Measurements from ENCODE around the gene PRPF31.

PRPF31 gene

DNA sequence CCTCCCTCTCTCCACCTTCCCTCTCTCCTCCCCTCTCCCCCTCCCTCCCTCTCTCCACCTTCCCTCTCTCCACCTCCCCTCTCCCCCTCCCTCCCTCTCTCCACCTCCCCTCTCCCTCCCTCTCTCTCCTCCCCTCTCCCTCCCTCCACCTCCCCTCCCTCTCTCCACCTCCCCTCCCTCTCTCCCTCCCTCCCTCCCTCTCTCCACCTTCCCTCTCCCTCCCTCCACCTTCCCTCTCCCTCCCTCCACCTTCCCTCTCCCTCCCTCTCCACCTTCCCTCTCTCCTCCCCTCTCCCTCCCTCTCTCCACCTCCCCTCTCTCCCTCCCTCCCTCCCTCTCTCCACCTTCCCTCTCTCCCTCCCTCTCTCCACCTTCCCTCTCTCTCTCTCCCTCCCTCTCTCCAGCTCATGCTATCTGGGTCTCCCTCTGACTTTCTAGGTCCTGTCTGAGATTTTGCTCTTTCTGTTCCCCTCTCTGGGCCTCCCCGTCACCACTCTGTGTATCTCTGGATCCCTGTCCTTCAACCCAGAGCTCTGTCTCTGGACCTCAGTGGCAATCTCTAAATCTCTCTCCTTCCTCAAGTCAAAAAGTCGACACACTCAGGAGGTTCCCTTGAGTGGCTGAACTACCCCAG, 18.5 kb downstream of the PRPF31 start:
- CTCF ChIA-PET: no interaction called here

DNA sequence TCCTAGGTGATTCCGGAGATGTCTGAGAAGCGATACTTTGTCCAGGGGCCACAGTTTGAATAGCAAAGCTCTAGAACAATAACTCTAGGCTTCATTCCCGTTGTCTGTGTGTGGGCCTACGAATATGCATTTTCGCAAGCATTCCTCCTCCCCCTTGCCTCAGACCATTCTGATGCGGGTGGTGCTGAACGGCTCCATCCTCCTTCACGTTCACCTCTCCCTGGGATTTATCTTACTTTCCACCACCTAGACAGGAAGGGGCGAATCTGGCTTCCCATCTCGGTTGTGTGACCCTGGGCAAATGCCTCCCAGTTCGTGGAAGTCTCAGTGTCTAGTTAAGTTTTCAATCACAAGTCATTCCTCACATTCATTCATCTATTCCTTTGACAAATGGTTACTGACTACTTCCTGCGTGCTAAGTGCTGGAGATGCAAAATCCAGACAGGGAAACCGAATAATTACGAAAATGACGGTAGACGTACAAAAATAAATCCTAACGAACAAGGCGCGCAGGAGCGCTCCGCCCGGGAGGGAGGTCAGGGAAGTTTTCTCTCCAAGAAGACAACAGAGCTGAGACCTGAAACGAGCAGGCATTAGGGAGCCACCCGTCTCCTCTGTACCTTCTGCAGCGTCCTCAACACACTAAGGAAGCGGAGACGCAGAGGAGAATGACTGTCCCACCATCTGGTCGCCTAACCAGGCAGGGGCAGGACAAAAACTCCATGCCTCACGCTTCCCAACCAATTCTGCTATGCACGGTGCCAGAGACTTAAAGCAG, 20.7 kb downstream of the PRPF31 start:
- CTCF ChIA-PET: interaction anchor here (0.8 kb wide), 1 partner anchor 52 kb away, joined by 4 read pairs; no protein-coding TSS in a partner anchor
- TF ChIP-seq FOXA1 (IDR thresholded peaks at IDR 0.05) (no peak), BHLHE40 (IDR thresholded peaks at IDR 0.05; ENCODE audit: borderline replicate concordance) (no peak)
- POLR2A ChIA-PET: interaction anchor here (0.6 to 2.0 kb wide), 9 partner anchors 10 to 65 kb away, joined by 3 to 14 read pairs (median 4); partner anchors contain the start of genes MBOAT7, PRPF31 and TFPT
- DNase-seq (ENCODE audit: extremely low spot score): no peak

More for the DNA sequence above, 18.5 kb downstream of the PRPF31 start:
- DNase-seq (ENCODE audit: extremely low spot score): no peak
- POLR2A ChIA-PET: no interaction called here
- TF ChIP-seq CTBP1 (IDR thresholded peaks at IDR 0.05; ENCODE audit: borderline replicate concordance) (no peak), TARDBP (IDR thresholded peaks at IDR 0.05) (no peak), ARNT (IDR thresholded peaks at IDR 0.05) (no peak), ZNF384 (IDR thresholded peaks at IDR 0.05) (no peak), L3MBTL2 (conservative IDR thresholded peaks at IDR 0.05) (no peak), LEF1 (IDR thresholded peaks at IDR 0.05; ENCODE audit: borderline replicate concordance) (no peak), SP1 (IDR thresholded peaks at IDR 0.05) (no peak), FOXM1 (IDR thresholded peaks at IDR 0.05; ENCODE audit: borderline replicate concordance) (no peak), FOXA1 (IDR thresholded peaks at IDR 0.05) (no peak), HDGF (IDR thresholded peaks at IDR 0.05; ENCODE audit: borderline replicate concordance) (no peak), ELF4 (IDR thresholded peaks at IDR 0.05) (no peak), FOXK2 (IDR thresholded peaks at IDR 0.05) (no peak), BHLHE40 (IDR thresholded peaks at IDR 0.05; ENCODE audit: borderline replicate concordance) (no peak)

DNA sequence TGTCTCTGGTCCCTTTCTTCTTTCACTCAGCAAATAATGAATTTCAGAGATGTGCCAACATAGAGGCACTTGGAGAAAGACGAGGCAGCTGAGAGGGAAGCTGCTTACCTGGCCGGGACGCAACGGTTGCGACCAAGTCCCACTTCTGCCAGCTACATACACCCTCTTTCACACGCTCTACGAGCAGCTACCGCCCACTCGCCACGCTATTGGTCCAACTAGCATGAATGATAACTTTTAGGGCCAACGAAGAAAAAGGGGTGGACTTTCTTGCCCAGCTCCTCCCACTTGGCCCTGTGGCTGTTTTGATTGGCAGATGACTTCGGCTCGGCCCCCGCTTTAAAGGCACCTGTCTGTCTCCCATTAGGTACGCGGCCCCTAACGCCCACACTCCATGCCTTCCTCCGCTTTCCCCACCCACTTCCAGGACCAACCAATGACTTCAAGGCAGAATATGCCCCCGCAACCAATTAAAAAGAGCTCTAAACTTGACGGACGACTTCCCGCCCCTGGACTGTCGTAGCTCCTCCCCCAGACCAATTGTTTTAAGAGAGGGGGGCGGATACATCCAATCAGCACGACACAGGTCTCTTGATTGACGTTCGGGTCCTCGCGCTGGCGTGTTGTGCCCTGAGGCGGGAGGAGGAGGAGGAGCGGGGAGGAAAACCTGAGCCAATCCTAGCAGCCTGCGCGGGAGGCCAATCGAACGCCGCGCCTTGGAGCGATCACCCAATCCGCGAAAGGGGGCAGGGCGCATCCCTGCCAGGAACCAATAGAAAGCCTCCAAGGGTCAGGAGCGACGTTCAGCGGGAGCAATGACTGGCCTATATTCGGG, 21.5 kb downstream of the PRPF31 start:
- ChIA-PET POLR2A (interaction anchor here (0.6 to 2.0 kb wide), 18 partner anchors 10 to 157 kb away, joined by 3 to 14 read pairs (median 4); partner anchors contain the start of genes LENG1, MBOAT7, NDUFA3 and PRPF31), CTCF (interaction anchor here (0.8 kb wide), 1 partner anchor 51 kb away, joined by 4 read pairs; no protein-coding TSS in a partner anchor)
- DNase-seq (ENCODE audit: extremely low spot score): peak; percentile 96
- TF ChIP-seq LEF1 (IDR thresholded peaks at IDR 0.05; ENCODE audit: borderline replicate concordance) (no peak; the same call in 1 of the 2 replicates), FOXA1 (IDR thresholded peaks at IDR 0.05) (no peak), SP1 (IDR thresholded peaks at IDR 0.05) (peak; percentile 61), HDGF (IDR thresholded peaks at IDR 0.05; ENCODE audit: borderline replicate concordance) (no peak), ZNF384 (IDR thresholded peaks at IDR 0.05) (no peak), ARNT (IDR thresholded peaks at IDR 0.05) (no peak), ELF4 (IDR thresholded peaks at IDR 0.05) (no peak), L3MBTL2 (conservative IDR thresholded peaks at IDR 0.05) (peak; percentile 39; the same call in 1 of the 2 replicates), NFRKB (IDR thresholded peaks at IDR 0.05) (no peak)
- TF ChIP-seq, protein P1, sequence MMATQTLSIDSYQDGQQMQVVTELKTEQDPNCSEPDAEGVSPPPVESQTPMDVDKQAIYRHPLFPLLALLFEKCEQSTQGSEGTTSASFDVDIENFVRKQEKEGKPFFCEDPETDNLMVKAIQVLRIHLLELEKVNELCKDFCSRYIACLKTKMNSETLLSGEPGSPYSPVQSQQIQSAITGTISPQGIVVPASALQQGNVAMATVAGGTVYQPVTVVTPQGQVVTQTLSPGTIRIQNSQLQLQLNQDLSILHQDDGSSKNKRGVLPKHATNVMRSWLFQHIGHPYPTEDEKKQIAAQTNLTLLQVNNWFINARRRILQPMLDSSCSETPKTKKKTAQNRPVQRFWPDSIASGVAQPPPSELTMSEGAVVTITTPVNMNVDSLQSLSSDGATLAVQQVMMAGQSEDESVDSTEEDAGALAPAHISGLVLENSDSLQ (IDR thresholded peaks at IDR 0.05): peak; percentile 99

DNA sequence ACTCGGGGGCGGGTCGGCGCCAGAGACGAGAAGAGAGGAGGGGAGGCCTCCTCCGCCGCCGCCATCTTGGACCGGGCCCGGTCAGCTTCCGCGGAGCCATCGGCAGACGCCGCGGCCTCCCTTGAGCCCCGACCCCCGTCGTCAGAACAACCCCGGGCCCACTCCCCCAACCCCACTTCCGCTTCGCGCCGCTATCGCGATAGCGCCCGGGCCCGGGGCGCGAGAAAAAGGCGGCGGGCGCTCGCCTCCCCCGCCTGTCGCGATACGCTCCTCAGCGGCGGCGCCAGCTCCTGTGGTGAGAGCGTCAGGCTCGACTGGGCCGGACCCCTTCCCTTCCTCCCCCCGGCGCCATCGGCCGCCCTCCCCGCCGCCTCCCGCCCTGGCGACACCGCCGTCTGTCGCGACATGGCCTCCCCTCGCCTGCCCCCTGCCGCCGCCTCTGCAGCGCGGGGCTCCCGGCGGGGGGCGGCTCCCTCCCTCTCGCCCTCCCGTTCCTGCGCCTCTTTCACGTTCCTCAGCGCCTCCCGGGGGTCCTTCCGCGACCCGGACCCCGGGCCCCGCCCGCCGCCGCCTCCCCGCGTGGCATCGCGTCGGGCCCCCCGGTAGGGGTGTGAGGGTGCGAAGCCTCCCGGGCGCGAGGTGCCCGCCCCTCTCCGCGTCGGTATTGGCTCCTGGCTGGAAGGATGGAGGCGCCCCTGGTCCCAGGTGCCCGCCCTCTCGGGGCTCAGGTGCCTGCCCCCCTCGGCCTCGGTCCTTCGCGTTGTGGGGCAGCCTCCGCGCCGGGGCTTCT, 22.3 kb downstream of the PRPF31 start, which contains the start of gene CNOT3:
TSS of gene CNOT3 (plus strand) at position 64 of the 790 bp plus-strand sequence. CDS start 5,217 bp downstream, outside the sequence.
- TF ChIP-seq FOXM1 (IDR thresholded peaks at IDR 0.05; ENCODE audit: borderline replicate concordance) (no peak), NFRKB (IDR thresholded peaks at IDR 0.05) (peak; percentile 70)
- ChIA-PET CTCF (no interaction called here), POLR2A (interaction anchor here (0.9 to 2.0 kb wide), 14 partner anchors 11 to 63 kb away, joined by 3 to 14 read pairs (median 4); partner anchors contain the start of genes LENG1, MBOAT7, NDUFA3 and PRPF31)
- no peak for DNase-seq (ENCODE audit: extremely low spot score)

DNA sequence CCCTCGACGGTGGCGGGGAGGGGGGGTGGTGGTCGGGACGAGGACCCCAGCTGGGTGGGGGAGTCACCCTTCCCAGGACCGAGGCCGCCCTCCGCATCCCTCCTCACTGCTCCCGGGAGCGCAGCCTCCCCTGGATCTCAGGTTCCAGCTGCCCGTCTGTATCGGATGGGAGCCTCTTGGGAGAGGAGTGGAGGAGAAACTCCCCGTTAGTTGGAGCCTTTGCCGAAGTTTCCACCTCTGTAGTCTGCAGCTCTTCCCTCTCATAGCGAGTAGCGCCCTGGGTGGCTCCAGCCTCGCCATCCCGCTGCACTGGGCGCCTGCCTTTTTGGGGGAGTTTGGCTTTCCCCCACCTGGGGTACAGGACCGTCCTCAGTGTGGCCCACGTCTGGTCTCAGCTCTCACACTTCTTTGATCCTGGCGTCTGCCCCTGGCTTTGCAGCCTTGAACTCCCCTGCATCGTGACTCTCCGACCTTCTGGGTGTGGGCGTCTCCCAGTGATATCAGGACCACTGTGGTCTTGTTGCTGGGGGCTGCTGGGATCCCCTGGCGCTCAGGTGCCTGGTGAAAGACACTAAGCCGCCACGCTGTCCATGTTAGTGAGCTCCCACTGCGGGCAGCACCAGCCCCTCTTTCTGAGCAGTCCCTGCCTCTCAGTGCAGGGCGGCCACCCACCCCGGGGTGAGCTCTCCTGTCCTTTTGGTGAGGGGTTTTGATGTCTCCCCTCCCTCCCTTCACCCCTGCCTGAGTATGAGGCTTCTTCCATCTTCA, 23.1 kb downstream of the PRPF31 start:
- TF ChIP-seq FOXA1 (IDR thresholded peaks at IDR 0.05): no peak
- TF ChIP-seq BHLHE40 (IDR thresholded peaks at IDR 0.05; ENCODE audit: borderline replicate concordance): no peak
- TF ChIP-seq FOXM1 (IDR thresholded peaks at IDR 0.05; ENCODE audit: borderline replicate concordance): no peak
- TF ChIP-seq L3MBTL2 (conservative IDR thresholded peaks at IDR 0.05): no peak
- TF ChIP-seq NFRKB (IDR thresholded peaks at IDR 0.05): no peak
- no peak for TF ChIP-seq CTBP1 (IDR thresholded peaks at IDR 0.05; ENCODE audit: borderline replicate concordance)
- no peak for TF ChIP-seq FOXK2 (IDR thresholded peaks at IDR 0.05)
- no peak for TF ChIP-seq ARNT (IDR thresholded peaks at IDR 0.05)
- TF ChIP-seq TARDBP (IDR thresholded peaks at IDR 0.05): no peak
- TF ChIP-seq HDGF (IDR thresholded peaks at IDR 0.05; ENCODE audit: borderline replicate concordance): no peak
- TF ChIP-seq LEF1 (IDR thresholded peaks at IDR 0.05; ENCODE audit: borderline replicate concordance): no peak
- no peak for TF ChIP-seq SUZ12 (IDR thresholded peaks at IDR 0.05)
- TF ChIP-seq, protein P1 (IDR thresholded peaks at IDR 0.05): no peak
- CTCF ChIA-PET: no interaction called here
- POLR2A ChIA-PET: interaction anchor here (1.0 to 1.1 kb wide), 2 partner anchors 14 to 23 kb away, joined by 3 to 4 read pairs; partner anchors contain the start of genes PRPF31 and TFPT
- DNase-seq (ENCODE audit: extremely low spot score): no peak
